HG03159 (cell line): ENCODE data around the gene KCMF1.
A peak's percentile ranks its signal among the peaks of the same experiment; 100 is the strongest.

ENCODE experiments used
- ATAC-seq: cut with Tn5 transposase; IDR thresholded peaks from one replicate; pipeline ENCODE4 v1.9.1; 2021; ENCODE audit warnings: mild to moderate bottlenecking, moderate library complexity; ENCODE audit not compliant: unreplicated experiment

KCMF1 gene

DNA sequence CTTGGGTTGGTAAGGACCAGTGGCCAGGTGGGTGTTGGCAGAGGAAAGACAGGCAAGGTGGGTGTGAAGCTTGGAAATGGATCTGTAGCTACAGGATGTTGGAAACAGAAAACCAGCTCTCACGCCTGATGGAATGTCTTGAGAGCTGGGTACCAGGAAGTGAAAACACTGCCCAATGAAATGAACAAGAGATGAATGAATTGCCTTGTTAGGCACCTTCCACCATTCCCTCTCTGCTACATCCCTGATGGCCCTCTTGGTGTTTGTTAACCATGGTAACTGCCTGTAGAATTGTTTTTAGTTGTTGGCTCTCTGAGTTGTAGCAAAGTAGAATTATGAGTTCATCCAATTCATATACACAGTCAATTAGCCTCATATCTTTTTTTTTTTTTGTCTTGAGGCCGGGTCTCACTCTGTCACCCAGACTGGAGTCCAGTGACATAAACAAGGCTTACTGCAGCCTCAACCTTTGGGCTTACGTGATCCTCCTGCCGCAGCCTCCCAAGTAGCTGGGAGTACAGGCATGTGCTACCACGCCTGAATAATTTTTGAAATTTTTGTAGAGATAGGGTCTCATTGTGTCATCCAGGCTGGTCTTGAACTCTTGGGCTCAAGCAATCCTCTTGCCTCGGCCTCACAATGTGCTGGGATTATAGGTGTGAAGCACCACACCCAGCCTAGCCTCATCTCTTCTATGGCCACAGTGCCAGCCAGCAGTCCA, 9.5 kb downstream of the KCMF1 start:
- peak; percentile 54 for ATAC-seq

GRCh38 chr2:84986018-84986417, 15.1 kb downstream of the KCMF1 start:
- no peak for ATAC-seq

GRCh38 chr2:84989422-84989821, 18.5 kb downstream of the KCMF1 start:
- no peak for ATAC-seq

- no peak for ATAC-seq
Observed at GRCh38 chr2:84989927-84990326, 19.0 kb downstream of the KCMF1 start.

GRCh38 chr2:84991404-84992160, 20.6 kb downstream of the KCMF1 start:
- no peak for ATAC-seq

DNA sequence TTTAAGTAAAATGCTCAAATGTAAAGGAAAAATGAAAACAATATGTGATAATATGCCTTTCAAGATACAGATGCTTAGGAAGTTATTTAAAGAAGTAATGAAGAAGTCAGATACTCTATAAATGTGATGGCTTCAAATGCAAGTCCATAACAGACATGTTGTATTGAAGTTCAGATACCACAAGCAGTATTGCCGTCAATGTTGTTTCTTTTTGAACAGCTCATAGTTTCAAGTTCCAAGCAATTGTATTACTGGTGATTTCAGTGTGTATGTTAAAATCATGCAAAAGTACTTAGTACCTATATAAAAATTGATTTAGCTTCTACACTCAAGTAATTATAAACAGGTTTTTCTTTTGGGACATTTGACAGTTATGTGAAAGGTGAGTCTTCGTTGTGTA, 24.9 kb downstream of the KCMF1 start:
- no peak for ATAC-seq

GRCh38 chr2:84996909-84997308, 25.9 kb downstream of the KCMF1 start:
- no peak for ATAC-seq

GRCh38 chr2:84999553-84999955, 28.6 kb downstream of the KCMF1 start:
- no peak for ATAC-seq

DNA sequence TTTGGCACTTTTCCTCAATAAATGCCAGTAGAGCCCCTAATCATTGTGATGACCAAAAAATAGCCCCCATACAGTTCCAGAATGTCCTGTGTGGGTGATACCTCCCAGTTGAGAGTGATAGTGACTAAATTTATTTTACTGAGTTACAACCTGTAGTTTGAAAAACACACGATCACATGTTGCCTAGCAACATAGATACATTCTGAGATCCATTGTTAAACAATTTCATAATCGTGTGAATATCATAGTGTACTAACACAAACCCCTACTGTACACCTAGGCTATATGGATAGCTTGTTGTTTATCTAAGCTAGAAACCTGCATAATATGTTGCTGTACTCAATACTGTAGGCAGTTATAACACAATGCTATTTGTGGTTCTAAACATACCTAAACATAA, 30.6 kb downstream of the KCMF1 start:
- ATAC-seq = no peak

- ATAC-seq = no peak
Observed at GRCh38 chr2:85002534-85002933, 31.6 kb downstream of the KCMF1 start.

DNA sequence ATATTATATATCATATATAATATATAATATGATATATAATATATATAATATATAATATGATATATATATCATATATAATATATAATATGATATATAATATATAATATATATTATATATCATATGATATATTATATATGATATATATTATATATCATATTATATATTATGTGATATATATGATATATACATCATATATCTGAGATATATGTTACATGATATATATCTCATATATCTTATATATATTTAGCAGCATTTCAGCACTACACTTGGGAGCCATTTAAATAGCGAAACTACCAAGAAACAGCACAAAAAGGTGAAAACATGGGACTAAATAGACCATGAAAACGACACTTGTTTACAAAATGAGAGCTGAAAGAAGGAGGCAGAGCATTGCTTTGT, 37.3 kb downstream of the KCMF1 start:
- ATAC-seq = no peak

GRCh38 chr2:85009019-85009618, 38.2 kb downstream of the KCMF1 start:
- ATAC-seq = no peak

DNA sequence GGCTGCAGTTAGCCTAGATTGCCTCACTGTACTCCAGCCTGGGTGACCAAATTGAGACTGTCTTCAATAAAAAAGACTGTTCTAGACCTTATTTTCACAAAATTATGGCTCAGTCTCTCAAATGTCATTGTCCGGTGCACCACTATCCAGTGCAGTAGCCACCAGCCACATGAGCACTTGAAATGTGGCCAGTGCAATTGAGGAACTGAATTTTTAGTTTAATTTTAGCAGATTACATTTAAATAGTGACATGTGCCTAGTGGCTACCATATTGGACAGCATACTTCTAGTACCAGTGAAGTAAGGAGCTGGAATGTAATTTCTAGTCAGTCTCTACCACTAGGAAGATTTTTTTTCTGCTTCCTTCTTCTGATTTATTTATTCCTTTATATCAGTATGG, 39.4 kb downstream of the KCMF1 start:
- no peak for ATAC-seq

GRCh38 chr2:85011098-85011497, 40.1 kb downstream of the KCMF1 start:
- no peak for ATAC-seq

DNA sequence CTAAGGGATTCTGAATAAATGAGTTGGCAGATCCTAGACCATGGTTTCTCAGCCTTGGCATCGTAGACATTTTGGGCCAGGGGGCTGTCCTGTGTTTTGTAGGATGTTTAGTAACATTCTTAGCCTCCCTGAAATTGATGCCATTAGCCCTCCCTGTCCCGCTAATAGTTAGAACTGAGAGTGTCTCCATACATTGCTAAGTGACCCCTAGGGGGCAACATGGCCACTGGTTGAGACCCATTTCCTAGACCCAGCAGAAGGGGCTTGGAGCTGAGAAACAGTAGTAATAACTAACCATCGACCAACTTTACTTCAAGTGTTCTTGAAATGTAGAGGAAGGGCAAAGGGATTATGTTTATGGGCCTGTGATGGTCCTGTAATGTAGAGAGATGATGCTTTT, 40.8 kb downstream of the KCMF1 start:
- no peak for ATAC-seq

GRCh38 chr2:85012431-85012830, 41.5 kb downstream of the KCMF1 start:
- ATAC-seq = no peak

DNA sequence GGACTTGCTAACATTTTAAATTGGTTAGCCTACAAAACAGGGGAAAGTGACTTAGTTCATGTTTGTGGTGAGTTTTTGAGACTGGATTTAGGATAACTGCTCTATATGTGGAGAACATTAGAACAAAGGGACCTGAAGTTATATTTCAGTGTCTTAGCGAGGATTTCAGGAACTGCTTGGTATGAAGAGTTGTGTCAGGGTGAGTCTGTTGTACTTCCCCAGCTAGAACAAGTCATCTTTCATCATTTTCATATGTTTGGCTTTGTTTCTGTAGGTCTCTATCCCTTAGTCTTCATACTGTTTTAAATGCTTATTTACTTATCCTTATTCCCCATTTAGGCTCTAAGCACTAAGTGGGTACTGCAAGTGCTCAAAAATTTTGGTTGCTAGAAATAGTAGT, 41.9 kb downstream of the KCMF1 start:
- ATAC-seq = no peak

DNA sequence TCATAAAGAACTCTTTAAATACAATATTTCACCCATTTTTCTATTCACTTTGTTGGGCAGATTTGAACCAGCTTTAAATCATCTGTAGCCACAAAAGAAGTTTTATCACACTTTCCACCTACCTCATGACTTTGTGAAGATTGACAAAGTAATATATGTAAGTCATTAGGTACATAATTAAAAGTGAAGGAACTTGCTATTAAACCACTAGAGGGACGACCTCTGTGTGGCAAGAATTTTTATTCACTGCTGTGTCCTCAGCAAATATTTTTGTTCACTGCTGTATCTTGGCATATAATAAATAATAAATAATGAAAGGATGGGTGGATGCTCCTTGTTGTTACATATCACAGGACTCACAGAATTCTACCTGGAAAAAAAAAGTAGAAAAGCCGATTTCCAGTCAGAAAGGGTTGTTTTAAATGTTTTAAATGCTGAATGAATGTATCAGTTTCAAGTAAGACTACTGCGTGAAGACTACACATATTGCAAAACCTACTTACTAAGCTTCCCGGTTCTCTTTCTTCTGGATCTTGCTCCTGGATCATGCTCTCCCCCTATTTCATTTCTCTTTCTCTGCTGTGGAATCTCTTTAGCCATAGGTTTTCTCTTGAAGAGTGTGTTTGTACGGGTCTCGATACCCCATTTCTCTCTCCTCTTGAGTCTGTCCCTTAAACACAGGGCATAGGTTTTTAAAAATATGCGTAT, 44.8 kb downstream of the KCMF1 start:
- ATAC-seq = no peak

GRCh38 chr2:85016446-85016845, 45.5 kb downstream of the KCMF1 start:
- ATAC-seq = no peak

GRCh38 chr2:85017411-85018048, 46.6 kb downstream of the KCMF1 start:
- no peak for ATAC-seq

DNA sequence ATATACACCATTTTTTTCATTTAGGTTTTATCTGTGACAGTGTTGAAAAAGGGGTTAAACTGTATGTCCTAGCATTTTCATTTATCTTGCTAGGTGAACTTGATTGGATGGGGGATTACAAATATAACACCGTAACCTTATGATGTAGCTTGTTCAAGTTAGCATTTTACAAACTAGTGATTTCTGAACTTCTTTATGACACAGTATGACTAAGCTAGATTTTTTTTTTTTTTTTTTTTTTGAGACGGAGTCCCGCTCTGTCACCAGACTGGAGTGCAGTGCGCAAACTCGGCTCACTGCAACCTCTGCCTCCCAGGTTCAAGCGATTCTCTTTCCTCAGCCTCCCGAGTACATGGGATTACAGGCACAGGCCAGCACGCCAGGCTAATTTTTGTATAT, 47.1 kb downstream of the KCMF1 start:
- ATAC-seq = no peak
